HG03520 (cell line): ENCODE results near the gene NFE2L1.

Experiments
- ATAC-seq: cut with Tn5 transposase; IDR thresholded peaks from one replicate; pipeline ENCODE4 v1.9.1; 2021; ENCODE audit warnings: mild to moderate bottlenecking, moderate library complexity; ENCODE audit not compliant: unreplicated experiment

Gene NFE2L1

DNA sequence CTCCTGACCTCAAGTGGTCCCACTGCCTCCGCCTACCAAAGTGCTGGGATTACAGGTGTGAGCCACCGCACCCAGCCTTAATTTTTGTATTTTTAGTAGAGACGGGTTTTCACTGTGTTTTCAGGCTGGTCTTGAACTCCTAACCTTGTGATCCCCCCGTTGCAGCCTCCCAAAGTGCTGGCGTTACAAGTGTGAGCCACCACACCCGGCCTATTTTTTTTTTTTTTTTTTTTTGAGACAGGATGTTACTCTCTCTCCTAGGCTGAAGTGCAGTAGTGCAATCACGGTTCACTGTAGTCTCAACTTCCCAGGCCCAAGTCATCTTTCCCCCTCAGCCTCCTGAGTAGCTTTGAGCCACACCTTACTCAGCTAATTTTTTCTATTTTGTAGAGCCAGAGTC is 56.3 kb downstream of the NFE2L1 start:
- no peak for ATAC-seq

DNA sequence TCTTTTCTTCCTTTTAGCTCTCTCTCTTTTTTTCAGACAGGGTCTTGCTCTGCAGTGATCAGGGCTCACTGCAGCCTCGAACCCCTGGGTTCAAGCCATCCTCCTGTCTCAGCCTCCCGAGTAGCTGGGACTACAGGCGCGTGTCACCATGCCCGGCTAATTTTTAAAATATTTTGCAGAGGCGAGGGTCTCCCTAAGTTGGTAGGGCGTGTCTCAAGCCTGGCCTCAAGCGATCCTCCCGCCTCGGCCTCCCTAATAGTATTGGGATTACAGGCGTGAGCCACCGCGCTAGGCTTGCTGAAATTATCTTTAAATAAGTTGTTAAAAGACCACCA is 58.6 kb downstream of the NFE2L1 start:
- no peak for ATAC-seq

DNA sequence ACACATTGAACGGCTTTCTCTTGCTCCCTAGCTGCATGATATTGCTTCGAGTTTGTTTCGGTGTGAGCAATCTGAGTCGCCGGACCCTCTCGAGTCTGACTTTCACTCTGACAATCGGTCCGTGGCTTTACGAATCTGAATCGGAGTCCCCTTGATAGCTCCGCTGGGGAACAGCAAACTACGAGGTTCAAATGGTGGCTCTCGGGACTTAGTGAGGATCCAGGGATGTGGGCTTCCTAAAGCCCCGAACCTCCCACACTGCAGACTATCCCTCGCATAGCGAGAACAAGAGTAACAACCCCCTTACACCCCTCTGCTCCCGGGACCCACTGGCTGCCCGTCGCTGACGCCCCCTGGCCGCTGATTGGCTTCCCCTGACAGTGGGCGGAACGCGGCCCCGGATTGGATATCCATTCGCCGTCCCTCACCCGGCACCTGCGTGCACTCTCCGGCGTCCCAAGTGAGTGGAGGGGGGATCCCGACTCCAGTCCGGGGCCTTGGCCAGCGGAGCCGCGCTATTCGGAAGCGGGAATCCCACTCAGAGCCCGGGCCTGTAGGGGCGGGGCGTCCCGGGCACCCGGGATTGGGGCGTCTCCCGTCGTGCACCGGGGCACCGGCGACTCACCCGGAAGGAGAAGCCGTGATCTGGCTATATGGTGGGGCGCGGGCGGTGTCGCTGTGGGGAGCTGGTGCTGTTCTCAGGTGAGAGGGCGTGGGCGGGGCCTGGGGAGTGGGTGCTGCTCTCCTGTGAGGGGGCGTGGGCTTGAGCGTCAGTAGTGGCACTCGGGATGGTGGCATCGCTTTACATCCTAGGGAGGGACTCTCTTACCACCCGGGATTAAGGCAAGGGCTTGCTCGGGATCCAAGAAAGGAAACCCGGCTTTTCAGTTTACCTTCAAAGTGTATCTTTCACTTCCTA is 59.2 kb downstream of the NFE2L1 start, which contains the start of gene SNX11:
SNX11 (plus strand) TSS at position 630 of the 919 bp plus-strand sequence. CDS start 4,278 bp downstream, outside the sequence.
- peak; percentile 70 for ATAC-seq

DNA sequence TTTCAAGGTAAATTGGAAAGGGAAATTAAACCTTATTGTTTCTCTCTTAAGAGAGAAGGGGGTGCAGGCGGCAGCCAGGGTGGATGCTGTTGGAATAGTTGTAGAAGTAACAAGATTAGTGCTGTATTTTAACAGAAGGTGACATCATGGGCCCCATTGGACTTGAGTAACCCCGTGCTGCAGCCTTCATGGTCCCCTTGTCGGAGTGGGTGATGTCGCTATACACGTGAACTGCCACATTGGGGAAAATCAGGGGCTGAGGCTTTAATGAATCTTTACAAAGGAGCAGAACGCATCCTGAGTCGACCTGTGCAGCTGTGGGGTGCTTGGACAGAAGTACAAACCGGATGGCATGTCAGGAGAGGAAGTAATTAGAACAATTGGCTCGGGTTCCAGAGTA is 62.6 kb downstream of the NFE2L1 start:
- ATAC-seq: no peak
